ENCODE data around the gene NOL4L.
A peak's percentile ranks its signal among the peaks of the same experiment; 100 is the strongest.
"Not testable (repeated sequence)": the region's sequence is repeated elsewhere in the genome, so short reads cannot be mapped to it uniquely, and the experiment has no call there.

NOL4L gene

GRCh38 chr20:32612351-32613191 lies 27.4 kb upstream of the NOL4L start:
- DNase-seq, result no peak

- no peak for DNase-seq
Measured at GRCh38 chr20:32611868-32612267, 26.7 kb upstream of the NOL4L start.

- DNase-seq, result peak; percentile 23
Measured at GRCh38 chr20:32611286-32611685, 26.2 kb upstream of the NOL4L start.

GRCh38 chr20:32610472-32611218 lies 25.5 kb upstream of the NOL4L start:
- DNase-seq, result peak; percentile 38

GRCh38 chr20:32609993-32610392 lies 24.9 kb upstream of the NOL4L start:
- DNase-seq, result no peak

- DNase-seq, result no peak
Measured at GRCh38 chr20:32609111-32609773, 24.1 kb upstream of the NOL4L start.

GRCh38 chr20:32608664-32609015 lies 23.5 kb upstream of the NOL4L start:
- no peak for DNase-seq

- no peak for DNase-seq
Measured at GRCh38 chr20:32607727-32608663, 22.9 kb upstream of the NOL4L start.

- no peak for DNase-seq
Measured at GRCh38 chr20:32607324-32607723, 22.2 kb upstream of the NOL4L start.

- no peak for DNase-seq
Measured at GRCh38 chr20:32606790-32607189, 21.7 kb upstream of the NOL4L start.

GRCh38 chr20:32606107-32606506 lies 21.0 kb upstream of the NOL4L start:
- DNase-seq, result no peak

GRCh38 chr20:32605167-32605656 lies 20.1 kb upstream of the NOL4L start:
- no peak for DNase-seq

- DNase-seq, result no peak
Measured at GRCh38 chr20:32603046-32603726, 18.1 kb upstream of the NOL4L start.

GRCh38 chr20:32602273-32602672 lies 17.1 kb upstream of the NOL4L start:
- DNase-seq, result no peak

- no peak for DNase-seq
Measured at GRCh38 chr20:32600681-32601237, 15.6 kb upstream of the NOL4L start.

- no peak for DNase-seq
Measured at GRCh38 chr20:32599783-32600340, 14.7 kb upstream of the NOL4L start.

GRCh38 chr20:32598606-32599005 lies 13.5 kb upstream of the NOL4L start:
- no peak for DNase-seq

GRCh38 chr20:32597714-32598113 lies 12.6 kb upstream of the NOL4L start:
- DNase-seq, result no peak

GRCh38 chr20:32596681-32597252 lies 11.6 kb upstream of the NOL4L start:
- DNase-seq, result no peak

- DNase-seq, result no peak
Measured at GRCh38 chr20:32595143-32595542, 10.0 kb upstream of the NOL4L start.

GRCh38 chr20:32594669-32595068 lies 9.5 kb upstream of the NOL4L start:
- not testable (repeated sequence) for DNase-seq
